NCI-H1930 (cell line): ENCODE data around the gene CCDC57.
"Not testable (repeated sequence)": the region's sequence is repeated elsewhere in the genome, so short reads cannot be mapped to it uniquely, and the experiment has no call there.

Experiments used
- DNase-seq, 2 experiments: peaks; one replicate each; lab custom pipeline; 2025; lab: John Stamatoyannopoulos, UW

Gene CCDC57

DNA sequence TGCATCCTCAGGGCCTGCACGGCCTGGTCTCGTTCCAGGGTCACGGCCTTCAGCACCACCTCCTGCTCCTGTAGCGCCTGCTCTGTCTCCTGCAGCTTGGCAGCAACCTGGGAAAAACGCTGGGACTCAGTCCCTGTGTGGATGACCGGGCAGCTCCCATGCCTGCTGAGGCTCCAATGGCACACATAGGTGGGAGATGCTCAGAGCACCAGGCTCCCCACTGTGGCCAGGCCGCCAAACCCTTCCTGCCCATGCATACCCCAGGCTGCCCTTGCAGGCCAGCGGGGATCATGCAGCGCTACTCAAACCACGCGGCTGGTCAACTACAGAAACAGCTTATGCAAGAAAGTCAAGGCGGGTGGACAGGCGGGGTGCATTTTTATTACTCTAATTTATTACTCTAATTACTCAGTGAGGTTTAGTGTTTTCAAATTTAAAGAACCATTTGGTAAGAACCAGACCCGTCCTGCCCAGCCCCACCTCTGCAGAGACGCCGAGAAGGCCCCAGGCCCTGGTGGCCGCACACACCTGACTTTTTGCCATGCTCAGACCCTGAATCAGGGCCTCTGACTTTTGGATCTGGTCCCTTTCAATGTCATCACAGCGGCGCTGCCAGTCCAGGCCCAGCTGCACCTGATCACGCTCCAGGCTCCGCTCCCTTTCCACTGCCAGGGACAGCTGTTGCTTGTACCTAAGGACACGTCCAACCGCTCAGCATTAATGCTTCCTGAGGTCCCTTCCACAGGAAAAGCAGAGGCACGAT lies 34.0 kb downstream of the CCDC57 start:
- no peak for DNase-seq

- DNase-seq: no peak
Observed at GRCh38 chr17:82177761-82178498, 34.7 kb downstream of the CCDC57 start.

DNA sequence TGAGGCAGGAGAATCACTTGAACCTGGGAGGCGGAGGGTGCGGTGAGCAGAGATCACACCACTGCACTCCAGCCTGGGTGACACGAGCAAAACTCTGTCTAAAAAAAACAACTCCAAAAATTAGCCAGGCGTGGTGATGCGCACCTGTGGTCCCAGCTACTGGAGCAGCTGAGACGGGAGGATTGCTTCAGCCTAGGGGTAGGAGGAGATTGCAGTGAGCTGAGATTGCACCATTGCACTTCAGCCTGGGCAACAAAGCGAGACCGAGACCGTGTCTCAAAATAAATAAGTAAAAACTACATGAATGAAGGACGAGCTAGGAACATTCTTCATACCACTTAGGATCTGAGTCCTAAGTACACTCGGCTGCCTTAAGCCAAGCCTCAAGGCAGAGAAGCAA lies 35.4 kb downstream of the CCDC57 start:
- no peak for DNase-seq

GRCh38 chr17:82175951-82176350 lies 36.7 kb downstream of the CCDC57 start:
- no peak for DNase-seq

GRCh38 chr17:82175201-82175600 lies 37.4 kb downstream of the CCDC57 start:
- DNase-seq: no peak

- DNase-seq: not testable (repeated sequence)
Observed at GRCh38 chr17:82174042-82174857, 38.4 kb downstream of the CCDC57 start.

DNA sequence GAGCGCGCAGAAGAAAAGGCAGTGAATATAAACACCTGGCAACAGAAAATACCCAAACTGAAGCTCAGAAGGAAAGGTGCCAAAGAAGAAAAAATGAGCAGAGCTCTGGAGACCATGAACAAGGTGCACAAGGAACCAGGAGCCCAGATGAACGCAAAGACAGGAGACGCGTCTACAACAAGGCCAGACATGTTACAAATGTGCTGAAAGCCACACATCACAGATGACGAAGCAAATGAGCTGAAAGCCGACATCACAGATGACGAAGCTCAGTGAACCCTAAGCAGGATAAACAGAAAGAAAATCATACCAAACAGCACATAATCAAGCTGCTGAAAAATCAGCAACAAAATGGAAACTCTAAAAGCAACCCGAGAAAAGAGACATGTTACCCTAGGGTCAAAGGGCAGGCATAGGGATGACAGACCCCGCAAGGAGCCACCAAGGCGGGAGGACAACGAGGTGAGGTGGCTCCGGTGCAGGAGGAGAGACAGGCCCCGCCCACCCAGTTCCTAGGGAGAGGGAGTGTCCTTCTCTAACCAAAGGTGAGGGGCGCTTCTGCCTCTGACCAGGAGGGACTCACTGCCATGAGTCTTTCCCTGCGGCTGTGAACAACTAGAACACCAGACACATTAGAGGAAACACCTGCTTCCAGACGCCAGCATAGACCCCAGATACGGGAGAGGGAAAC lies 39.1 kb downstream of the CCDC57 start:
- DNase-seq: no peak

- no peak for DNase-seq
Observed at GRCh38 chr17:82172486-82173160, 40.0 kb downstream of the CCDC57 start.

DNA sequence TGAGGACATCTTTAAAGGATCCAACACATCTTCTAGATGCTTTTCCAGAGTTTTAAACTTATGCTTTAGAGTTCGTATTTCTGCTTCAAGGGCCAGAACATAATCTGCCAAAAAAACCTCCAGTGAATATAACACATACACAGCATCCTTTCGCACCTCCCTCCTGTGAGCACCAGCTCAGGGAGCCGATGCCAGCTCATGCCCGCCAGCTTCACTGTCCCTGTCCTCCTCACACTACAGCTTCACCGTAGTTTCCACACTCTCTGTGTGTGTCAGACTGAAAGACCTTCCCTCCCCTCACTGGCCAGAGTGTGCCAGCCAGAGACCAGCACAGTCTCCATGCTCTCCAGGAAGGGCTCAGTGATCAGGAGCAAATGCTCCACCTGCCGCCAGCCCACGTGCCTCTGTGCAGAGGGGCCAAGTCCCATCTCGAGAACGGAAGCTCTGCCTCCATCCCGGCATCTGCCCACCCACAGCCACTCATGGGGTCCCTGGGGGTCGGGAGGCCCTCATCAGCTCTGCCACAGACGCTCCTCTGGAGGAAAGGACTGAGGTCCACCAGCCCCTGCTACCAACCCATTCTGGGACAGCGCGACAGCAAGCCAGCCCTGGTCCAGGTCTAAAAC lies 40.8 kb downstream of the CCDC57 start:
- DNase-seq: no peak

GRCh38 chr17:82170412-82170961 lies 42.2 kb downstream of the CCDC57 start:
- DNase-seq: no peak

GRCh38 chr17:82168568-82168967 lies 44.1 kb downstream of the CCDC57 start:
- no peak for DNase-seq

DNA sequence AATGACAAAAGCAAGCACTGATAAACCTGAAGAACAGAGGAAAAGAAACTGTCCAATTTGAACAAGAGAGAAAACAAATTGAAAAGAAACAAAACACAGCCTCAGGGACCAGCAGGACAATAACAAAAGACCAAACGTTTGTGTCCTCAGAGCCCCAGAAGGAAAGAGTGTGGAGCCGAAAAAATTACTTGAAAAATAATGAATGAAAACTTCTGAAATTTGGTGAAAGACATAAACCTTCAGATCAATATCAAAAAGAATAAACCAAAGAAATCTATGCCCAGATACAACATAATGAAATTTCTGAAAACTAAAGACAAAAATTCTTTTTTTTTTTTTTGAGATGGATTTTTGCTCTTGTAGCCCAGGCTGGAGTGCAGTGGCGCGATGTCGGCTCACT lies 45.6 kb downstream of the CCDC57 start:
- DNase-seq: no peak

DNA sequence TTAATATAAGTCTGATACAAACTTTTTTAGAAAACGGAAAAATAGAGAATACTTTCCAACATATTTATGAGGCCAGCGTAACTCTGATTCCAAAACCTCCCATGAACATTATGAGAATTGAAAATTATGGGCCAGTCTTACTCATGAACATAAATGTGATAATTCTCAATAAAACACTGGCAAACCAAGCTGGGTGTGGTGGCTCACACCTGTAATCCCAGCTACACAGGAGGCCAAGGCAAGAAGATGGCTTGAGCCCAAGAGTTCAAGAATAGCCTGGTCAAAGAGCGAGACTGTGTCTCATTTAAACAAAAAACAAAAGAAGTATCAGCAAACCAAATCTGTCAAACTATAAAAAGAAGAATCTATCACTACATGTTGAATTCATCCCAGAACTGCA lies 47.8 kb downstream of the CCDC57 start:
- no peak for DNase-seq

DNA sequence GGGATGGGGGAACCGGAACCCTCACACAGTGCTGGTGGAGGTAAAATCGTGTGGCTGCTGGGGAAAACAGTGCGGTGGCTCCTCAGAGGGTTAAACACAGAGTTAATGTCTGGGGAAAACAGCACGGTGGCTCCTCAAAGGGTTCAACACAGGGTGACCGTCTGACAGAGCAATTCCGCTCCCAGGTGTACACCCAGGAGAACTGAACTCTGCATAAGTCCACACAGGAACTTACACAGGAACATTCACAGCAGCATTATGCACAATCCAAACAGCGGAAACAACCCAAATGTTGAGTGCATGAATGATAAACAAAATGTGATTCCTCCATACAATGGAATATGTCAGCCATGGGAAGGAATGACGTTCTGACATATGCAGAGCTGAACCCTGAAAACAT lies 51.4 kb downstream of the CCDC57 start:
- DNase-seq: no peak

- DNase-seq: no peak
Observed at GRCh38 chr17:82160075-82160474, 52.6 kb downstream of the CCDC57 start.

DNA sequence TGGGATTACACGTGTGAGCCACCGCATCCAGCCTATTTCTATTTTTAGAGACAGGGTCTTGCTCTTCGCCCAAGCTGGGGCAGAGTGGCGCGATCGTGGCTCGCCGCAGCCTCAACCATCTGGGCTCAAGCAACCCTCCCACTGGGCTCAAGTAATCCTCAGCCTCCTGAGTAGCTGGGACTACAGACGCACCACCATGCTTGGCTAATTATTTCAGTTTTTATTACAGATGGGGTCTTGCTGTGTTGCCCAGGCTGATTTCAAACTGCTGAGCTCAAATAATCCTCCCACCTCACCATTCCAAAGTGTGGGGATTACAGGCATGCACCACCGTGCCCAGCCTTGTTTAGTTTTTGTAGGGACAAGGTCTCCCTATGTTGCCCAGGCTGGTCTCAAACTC lies 53.8 kb downstream of the CCDC57 start:
- no peak for DNase-seq

GRCh38 chr17:82157046-82158035 lies 55.3 kb downstream of the CCDC57 start:
- DNase-seq: no peak

DNA sequence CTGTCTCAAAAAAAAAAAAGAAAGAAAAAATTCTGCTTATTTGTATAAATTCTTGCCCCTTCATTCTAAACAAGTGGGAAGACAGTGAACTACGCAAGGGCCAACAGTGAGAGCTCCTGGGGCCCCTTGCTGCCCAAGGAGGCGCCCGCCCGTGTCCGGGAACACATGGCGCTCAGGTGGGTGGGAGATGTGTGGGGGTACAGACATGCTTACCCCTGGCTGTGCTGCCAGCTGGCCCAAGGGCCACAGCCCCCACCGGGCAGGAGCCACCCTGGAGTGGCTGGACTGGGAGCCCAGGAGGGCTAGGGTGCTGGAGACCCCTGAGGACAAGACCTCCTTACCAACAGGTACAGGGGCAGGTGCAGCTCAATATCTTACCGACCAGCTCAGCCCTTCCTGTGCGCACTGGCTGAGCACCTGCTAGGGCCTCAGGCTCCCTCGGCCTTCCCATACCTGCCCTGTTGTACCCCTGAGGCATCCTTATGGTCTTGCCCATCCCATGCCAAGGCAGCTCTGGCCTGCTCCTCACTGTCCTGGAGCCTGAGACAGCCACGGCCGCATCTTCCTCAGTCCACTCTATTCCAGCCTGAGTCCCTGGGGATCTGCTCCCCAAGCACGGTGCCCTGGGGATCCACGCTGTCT lies 56.2 kb downstream of the CCDC57 start:
- DNase-seq: no peak

DNA sequence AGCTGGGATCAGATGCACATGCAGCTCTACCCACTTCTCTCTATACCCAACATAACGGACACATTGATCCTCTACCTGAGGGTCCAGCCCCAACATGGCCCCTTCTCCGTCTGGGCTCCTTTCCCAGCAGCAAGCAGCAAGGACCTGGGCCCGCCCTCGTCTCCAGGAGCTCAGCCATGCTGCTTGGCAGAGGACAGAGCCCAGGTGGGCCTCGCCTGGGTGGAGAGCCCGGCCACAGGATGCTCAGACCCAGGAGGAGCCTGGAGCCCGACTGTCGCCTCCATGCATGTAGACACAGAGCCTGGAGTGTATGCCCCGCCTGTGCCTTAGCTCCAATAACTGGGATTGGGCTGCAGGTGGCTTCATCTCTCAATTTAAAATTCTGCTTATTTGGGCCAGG lies 57.0 kb downstream of the CCDC57 start:
- no peak for DNase-seq
